ENCODE measurements around the gene FECH.

FECH gene

DNA sequence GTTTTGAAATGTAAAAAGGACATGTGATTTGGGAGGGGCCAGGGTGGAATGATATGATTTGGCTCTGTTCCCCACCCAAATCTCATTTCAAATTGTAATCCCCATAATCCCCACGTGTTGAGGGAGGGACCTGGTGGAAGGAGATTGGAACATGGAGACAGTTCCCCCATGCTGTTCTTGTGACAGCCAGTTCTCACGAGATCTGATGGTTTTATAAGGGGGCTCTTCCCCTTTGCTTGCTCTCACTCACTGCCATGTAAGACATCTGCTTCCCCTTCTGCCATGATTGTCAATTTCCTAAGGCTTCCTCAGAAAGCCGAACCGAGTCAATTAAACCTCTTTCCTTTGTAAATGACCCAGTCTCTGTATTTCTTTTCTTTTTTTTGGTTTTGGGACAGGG is 39.2 kb downstream of the FECH start:
- H3K4me1 ChIP-seq (ENCODE audit: control insufficient read depth, insufficient read depth, low read length): peaks cover 6% of the 10 kb centered on the region; the same call in 1 of the 2 replicates
- H3K27ac ChIP-seq (ENCODE audit: low read depth, low read length): no peak overlapping the region
- H3K4me3 ChIP-seq (ENCODE audit: low read depth, low read length): no peak overlapping the region
- H3K27me3 ChIP-seq (ENCODE audit: control insufficient read depth, insufficient read depth, low read length): no peaks in the 10 kb centered on the region
- peaks cover 9% of the 10 kb centered on the region for H3K36me3 ChIP-seq (ENCODE audit: control insufficient read depth, insufficient read depth, low read length)
- H3K9ac ChIP-seq (ENCODE audit: low read length): no peak overlapping the region
- no peaks in the 10 kb centered on the region for H3K9me3 ChIP-seq (ENCODE audit: control insufficient read depth, insufficient read depth, low read depth, low read length)

DNA sequence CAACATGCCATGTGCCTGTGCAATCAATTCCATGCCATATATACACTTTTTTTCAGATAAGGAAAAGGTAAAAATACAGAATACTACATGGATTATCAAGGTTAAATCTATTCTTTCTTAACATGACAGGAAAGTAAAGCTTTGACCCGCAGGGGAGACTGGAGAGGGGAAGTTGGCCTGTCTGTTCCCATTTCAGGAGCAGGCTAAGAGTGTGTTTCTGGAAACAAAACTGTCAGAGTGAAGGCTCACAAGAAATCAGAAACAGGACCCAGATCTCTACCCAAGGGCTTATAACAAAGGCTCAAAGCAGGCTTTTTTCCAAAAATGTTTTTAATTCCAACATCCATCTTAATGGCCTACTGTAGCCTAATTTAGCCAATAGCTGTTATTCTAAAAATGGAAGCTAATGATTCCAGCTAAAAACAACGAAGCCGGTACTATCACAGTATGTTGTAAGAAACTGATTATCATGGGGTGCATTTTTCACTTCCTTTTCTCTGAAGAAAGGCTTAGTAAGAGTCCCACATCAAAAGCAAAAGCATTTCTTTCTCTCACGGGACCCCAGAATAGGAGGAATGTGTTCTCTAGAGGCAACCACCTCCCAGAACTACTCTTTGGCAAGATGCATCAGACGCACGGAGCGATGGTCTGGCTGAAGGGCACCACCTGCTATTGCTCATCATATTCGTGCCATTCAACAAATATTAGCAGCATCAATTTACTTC is 41.4 kb downstream of the FECH start:
- Histone ChIP-seq H3K4me3 (ENCODE audit: low read depth, low read length) (no peak overlapping the region), H3K27me3 (ENCODE audit: control insufficient read depth, insufficient read depth, low read length) (no peaks in the 10 kb centered on the region), H3K27ac (ENCODE audit: low read depth, low read length) (no peak overlapping the region)

GRCh38 chr18:57543560-57543959 is 42.9 kb downstream of the FECH start:
- Histone ChIP-seq H3K36me3 (ENCODE audit: control insufficient read depth, insufficient read depth, low read length) (no peaks in the 10 kb centered on the region), H3K27ac (ENCODE audit: low read depth, low read length) (no peak overlapping the region), H3K9ac (ENCODE audit: low read length) (no peak overlapping the region), H3K9me3 (ENCODE audit: control insufficient read depth, insufficient read depth, low read depth, low read length) (no peaks in the 10 kb centered on the region), H3K4me1 (ENCODE audit: control insufficient read depth, insufficient read depth, low read length) (peaks cover 6% of the 10 kb centered on the region; the same call in 1 of the 2 replicates), H3K4me3 (ENCODE audit: low read depth, low read length) (no peak overlapping the region), H3K27me3 (ENCODE audit: control insufficient read depth, insufficient read depth, low read length) (no peaks in the 10 kb centered on the region)

More for the DNA sequence above, 41.4 kb downstream of the FECH start:
- Histone ChIP-seq H3K4me1 (ENCODE audit: control insufficient read depth, insufficient read depth, low read length) (peaks cover 6% of the 10 kb centered on the region; the same call in 1 of the 2 replicates), H3K9me3 (ENCODE audit: control insufficient read depth, insufficient read depth, low read depth, low read length) (no peaks in the 10 kb centered on the region), H3K36me3 (ENCODE audit: control insufficient read depth, insufficient read depth, low read length) (peaks cover 3% of the 10 kb centered on the region; the same call in 1 of the 2 replicates), H3K9ac (ENCODE audit: low read length) (no peak overlapping the region)

- Histone ChIP-seq H3K9me3 (ENCODE audit: control insufficient read depth, insufficient read depth, low read depth, low read length) (no peaks in the 10 kb centered on the region), H3K27me3 (ENCODE audit: control insufficient read depth, insufficient read depth, low read length) (no peaks in the 10 kb centered on the region), H3K27ac (ENCODE audit: low read depth, low read length) (no peak overlapping the region), H3K4me1 (ENCODE audit: control insufficient read depth, insufficient read depth, low read length) (peaks cover 6% of the 10 kb centered on the region; the same call in 1 of the 2 replicates), H3K9ac (ENCODE audit: low read length) (no peak overlapping the region), H3K4me3 (ENCODE audit: low read depth, low read length) (no peak overlapping the region), H3K36me3 (ENCODE audit: control insufficient read depth, insufficient read depth, low read length) (no peaks in the 10 kb centered on the region)
These were observed 43.6 kb downstream of the FECH start for GRCh38 chr18:57542812-57543427.

GRCh38 chr18:57542126-57542525 is 44.4 kb downstream of the FECH start:
- no peak overlapping the region for H3K27ac ChIP-seq (ENCODE audit: low read depth, low read length)

DNA sequence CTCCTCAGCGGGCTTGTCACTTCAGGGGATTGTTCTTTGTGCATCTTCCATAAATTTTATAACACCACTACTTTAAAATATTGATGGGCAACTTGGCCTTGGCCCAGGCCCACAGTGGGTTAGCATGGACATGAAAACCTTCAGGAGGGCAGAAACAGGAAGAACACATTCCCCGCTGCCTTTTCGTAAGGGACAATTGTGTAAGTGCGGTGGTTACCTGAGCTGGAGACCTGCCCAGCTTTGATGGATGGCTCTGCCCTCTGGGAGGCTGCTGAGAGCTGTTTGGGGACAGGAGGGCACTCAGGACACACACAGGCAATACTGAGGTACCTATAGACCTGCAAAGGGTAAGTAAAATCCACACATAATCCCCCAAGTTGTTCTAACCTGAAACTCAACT is 46.8 kb downstream of the FECH start:
- no peaks in the 10 kb centered on the region for H3K27me3 ChIP-seq (ENCODE audit: control insufficient read depth, insufficient read depth, low read length)
- peaks cover 6% of the 10 kb centered on the region; the same call in 1 of the 2 replicates for H3K4me1 ChIP-seq (ENCODE audit: control insufficient read depth, insufficient read depth, low read length)
- no peak overlapping the region for H3K27ac ChIP-seq (ENCODE audit: low read depth, low read length)
- H3K4me3 ChIP-seq (ENCODE audit: low read depth, low read length): no peak overlapping the region
- H3K9me3 ChIP-seq (ENCODE audit: control insufficient read depth, insufficient read depth, low read depth, low read length): no peaks in the 10 kb centered on the region
- H3K36me3 ChIP-seq (ENCODE audit: control insufficient read depth, insufficient read depth, low read length): no peaks in the 10 kb centered on the region
- no peak overlapping the region for H3K9ac ChIP-seq (ENCODE audit: low read length)

More at GRCh38 chr18:57542126-57542525, 44.4 kb downstream of the FECH start:
- no peaks in the 10 kb centered on the region for H3K9me3 ChIP-seq (ENCODE audit: control insufficient read depth, insufficient read depth, low read depth, low read length)
- H3K4me3 ChIP-seq (ENCODE audit: low read depth, low read length): no peak overlapping the region
- H3K27me3 ChIP-seq (ENCODE audit: control insufficient read depth, insufficient read depth, low read length): no peaks in the 10 kb centered on the region
- H3K4me1 ChIP-seq (ENCODE audit: control insufficient read depth, insufficient read depth, low read length): peaks cover 6% of the 10 kb centered on the region; the same call in 1 of the 2 replicates
- H3K9ac ChIP-seq (ENCODE audit: low read length): no peak overlapping the region
- no peaks in the 10 kb centered on the region for H3K36me3 ChIP-seq (ENCODE audit: control insufficient read depth, insufficient read depth, low read length)

GRCh38 chr18:57538614-57539013 is 47.9 kb downstream of the FECH start:
- no peak overlapping the region for H3K27ac ChIP-seq (ENCODE audit: low read depth, low read length)
- H3K9me3 ChIP-seq (ENCODE audit: control insufficient read depth, insufficient read depth, low read depth, low read length): no peaks in the 10 kb centered on the region
- H3K36me3 ChIP-seq (ENCODE audit: control insufficient read depth, insufficient read depth, low read length): no peaks in the 10 kb centered on the region
- no peak overlapping the region for H3K9ac ChIP-seq (ENCODE audit: low read length)
- peaks cover 11% of the 10 kb centered on the region for H3K4me1 ChIP-seq (ENCODE audit: control insufficient read depth, insufficient read depth, low read length)
- H3K27me3 ChIP-seq (ENCODE audit: control insufficient read depth, insufficient read depth, low read length): no peaks in the 10 kb centered on the region
- no peak overlapping the region for H3K4me3 ChIP-seq (ENCODE audit: low read depth, low read length)

- no peaks in the 10 kb centered on the region for H3K9me3 ChIP-seq (ENCODE audit: control insufficient read depth, insufficient read depth, low read depth, low read length)
- H3K4me3 ChIP-seq (ENCODE audit: low read depth, low read length): no peak overlapping the region
- no peak overlapping the region for H3K27ac ChIP-seq (ENCODE audit: low read depth, low read length)
- no peaks in the 10 kb centered on the region for H3K36me3 ChIP-seq (ENCODE audit: control insufficient read depth, insufficient read depth, low read length)
- no peak overlapping the region for H3K9ac ChIP-seq (ENCODE audit: low read length)
- H3K4me1 ChIP-seq (ENCODE audit: control insufficient read depth, insufficient read depth, low read length): peaks cover 18% of the 10 kb centered on the region
- H3K27me3 ChIP-seq (ENCODE audit: control insufficient read depth, insufficient read depth, low read length): no peaks in the 10 kb centered on the region
These were observed 52.0 kb downstream of the FECH start for GRCh38 chr18:57534511-57534909.

GRCh38 chr18:57533868-57534510 is 52.5 kb downstream of the FECH start:
- no peak overlapping the region for H3K4me3 ChIP-seq (ENCODE audit: low read depth, low read length)
- H3K36me3 ChIP-seq (ENCODE audit: control insufficient read depth, insufficient read depth, low read length): no peaks in the 10 kb centered on the region
- H3K9ac ChIP-seq (ENCODE audit: low read length): no peak overlapping the region
- no peaks in the 10 kb centered on the region for H3K9me3 ChIP-seq (ENCODE audit: control insufficient read depth, insufficient read depth, low read depth, low read length)
- H3K4me1 ChIP-seq (ENCODE audit: control insufficient read depth, insufficient read depth, low read length): peaks cover 22% of the 10 kb centered on the region
- H3K27me3 ChIP-seq (ENCODE audit: control insufficient read depth, insufficient read depth, low read length): no peaks in the 10 kb centered on the region
- H3K27ac ChIP-seq (ENCODE audit: low read depth, low read length): no peak overlapping the region

GRCh38 chr18:57533006-57533867 is 53.3 kb downstream of the FECH start:
- H3K4me1 ChIP-seq (ENCODE audit: control insufficient read depth, insufficient read depth, low read length): peaks cover 22% of the 10 kb centered on the region
- H3K9ac ChIP-seq (ENCODE audit: low read length): no peak overlapping the region
- no peak overlapping the region for H3K27ac ChIP-seq (ENCODE audit: low read depth, low read length)
- H3K4me3 ChIP-seq (ENCODE audit: low read depth, low read length): no peak overlapping the region
- no peaks in the 10 kb centered on the region for H3K9me3 ChIP-seq (ENCODE audit: control insufficient read depth, insufficient read depth, low read depth, low read length)
- H3K27me3 ChIP-seq (ENCODE audit: control insufficient read depth, insufficient read depth, low read length): no peaks in the 10 kb centered on the region
- no peaks in the 10 kb centered on the region for H3K36me3 ChIP-seq (ENCODE audit: control insufficient read depth, insufficient read depth, low read length)

All from HUES6 (cell line).